Osteocyte (in vitro differentiated cells): ENCODE data around the gene CRYL1. TPM values are rescaled to one million over a fixed set of nuclear protein-coding genes. Genes with fewer than 3 reads are reported as not detected.

Experiments
- DNase-seq: peaks from one replicate; pipeline ENCODE4 v3.0.0; 2021; ENCODE audit warnings: mixed read lengths; ENCODE audit not compliant: unreplicated experiment; ENCODE audit errors: extremely low spot score
- H3K27ac Mint-ChIP-seq: one replicate; pipeline ENCODE4 v1.8.0; 2021; ENCODE audit warnings: mild to moderate bottlenecking, mixed read lengths; ENCODE audit not compliant: unreplicated experiment
- H3K27me3 Mint-ChIP-seq: one replicate; pipeline ENCODE4 v1.8.0; 2021; ENCODE audit warnings: mixed read lengths; ENCODE audit not compliant: unreplicated experiment
- H3K36me3 Mint-ChIP-seq: one replicate; pipeline ENCODE4 v1.8.0; 2021; ENCODE audit warnings: mixed read lengths; ENCODE audit not compliant: unreplicated experiment
- H3K4me1 Mint-ChIP-seq: one replicate; pipeline ENCODE4 v1.8.0; 2021; ENCODE audit warnings: mixed read lengths; ENCODE audit not compliant: unreplicated experiment
- H3K4me3 Mint-ChIP-seq: one replicate; pipeline ENCODE4 v1.8.0; 2021; ENCODE audit warnings: mild to moderate bottlenecking, moderate library complexity, mixed read lengths; ENCODE audit not compliant: unreplicated experiment
- H3K9me3 Mint-ChIP-seq: one replicate; pipeline ENCODE4 v1.8.0; 2021; ENCODE audit warnings: mixed read lengths; ENCODE audit not compliant: unreplicated experiment
- CTCF ChIP-seq: fragments of 200-600 bp; sonication (generic); IDR thresholded peaks from 2 replicates; pipeline ENCODE4 v1.5.0; 2021; ENCODE audit warnings: antibody characterized with exemption, mild to moderate bottlenecking, moderate library complexity
- total RNA-seq: library from RNA; stranded (reverse); gene quantifications from 2 replicates; pipeline ENCODE4 v1.2.1, GENCODE V29; 2021

Gene CRYL1
- total RNA-seq, 1 donor from 2014 or later: 22.5 TPM

GRCh38 chr13:20495087-20496023, 30.3 kb downstream of the CRYL1 start:
- Mint-ChIP-seq H3K36me3 (peaks cover under 1% of the 10 kb centered on the region), H3K4me3 (peak overlapping the region; percentile 33), H3K4me1 (peaks cover 8% of the 10 kb centered on the region), H3K27ac (peak overlapping the region; percentile 58), H3K27me3 (no peaks in the 10 kb centered on the region), H3K9me3 (peaks cover 7% of the 10 kb centered on the region)
- peak; percentile 93 for TF ChIP-seq CTCF
- DNase-seq: no peak

DNA sequence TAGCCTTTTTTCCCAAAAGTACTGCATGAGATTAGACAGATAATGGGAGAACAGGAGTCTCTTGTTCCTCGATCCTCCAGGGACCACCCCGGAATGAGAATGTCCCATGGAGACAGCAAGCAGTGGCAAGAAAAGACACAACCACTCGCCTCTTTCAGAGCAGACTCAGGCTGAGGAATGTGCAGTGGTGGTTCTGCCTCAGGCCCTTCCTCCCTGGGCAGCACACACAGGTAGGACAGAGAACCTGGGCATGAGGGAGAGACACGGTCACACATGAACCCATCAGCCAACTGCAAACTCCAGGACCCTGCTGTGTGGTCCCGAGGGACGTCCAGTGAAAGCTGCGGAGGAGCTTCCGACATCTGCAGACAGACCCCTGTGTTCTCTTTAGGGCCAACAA, 31.0 kb downstream of the CRYL1 start:
- Mint-ChIP-seq H3K36me3 (no peaks in the 10 kb centered on the region), H3K4me1 (peaks cover 4% of the 10 kb centered on the region), H3K9me3 (peaks cover under 1% of the 10 kb centered on the region), H3K4me3 (no peak overlapping the region), H3K27ac (no peak overlapping the region), H3K27me3 (no peaks in the 10 kb centered on the region)
- no peak for TF ChIP-seq CTCF
- DNase-seq: no peak

- H3K27me3 Mint-ChIP-seq: no peaks in the 10 kb centered on the region
- DNase-seq: no peak
- no peaks in the 10 kb centered on the region for H3K9me3 Mint-ChIP-seq
- H3K4me1 Mint-ChIP-seq: peaks cover 4% of the 10 kb centered on the region
- peaks cover 2% of the 10 kb centered on the region for H3K36me3 Mint-ChIP-seq
- TF ChIP-seq CTCF: peak; percentile 52
- no peak overlapping the region for H3K4me3 Mint-ChIP-seq
- H3K27ac Mint-ChIP-seq: no peak overlapping the region
Observed at GRCh38 chr13:20492641-20493040, 33.0 kb downstream of the CRYL1 start.

DNA sequence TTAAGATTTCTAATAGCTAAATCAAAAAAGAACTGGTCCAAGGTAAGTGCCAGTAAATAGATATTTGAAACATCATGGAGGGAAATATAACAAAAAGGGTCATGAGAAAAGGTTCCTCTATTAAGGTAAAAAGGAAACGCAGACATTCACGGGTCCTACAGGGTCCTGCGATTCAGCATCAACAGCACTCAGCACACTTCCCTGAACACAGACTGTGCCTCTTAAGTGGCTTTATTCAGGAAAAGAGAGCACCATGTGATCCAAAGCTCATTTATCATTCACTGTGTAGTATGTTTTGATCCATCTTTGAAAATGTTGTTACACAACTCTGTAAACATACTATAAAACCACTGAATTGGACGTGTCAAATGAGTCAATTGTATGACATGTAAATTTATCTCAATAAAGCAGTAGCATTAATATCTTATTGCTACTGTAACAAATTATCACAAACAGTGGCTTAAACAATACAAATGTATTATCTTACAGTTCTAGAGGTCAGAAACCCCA, 33.7 kb downstream of the CRYL1 start:
- no peaks in the 10 kb centered on the region for H3K9me3 Mint-ChIP-seq
- peaks cover 4% of the 10 kb centered on the region for H3K4me1 Mint-ChIP-seq
- peaks cover 2% of the 10 kb centered on the region for H3K36me3 Mint-ChIP-seq
- no peak overlapping the region for H3K27ac Mint-ChIP-seq
- no peaks in the 10 kb centered on the region for H3K27me3 Mint-ChIP-seq
- no peak overlapping the region for H3K4me3 Mint-ChIP-seq
- no peak for TF ChIP-seq CTCF
- DNase-seq: no peak

GRCh38 chr13:20489185-20489820, 36.4 kb downstream of the CRYL1 start:
- Mint-ChIP-seq H3K36me3 (peaks cover 2% of the 10 kb centered on the region), H3K4me3 (no peak overlapping the region), H3K9me3 (no peaks in the 10 kb centered on the region), H3K4me1 (no peaks in the 10 kb centered on the region), H3K27me3 (no peaks in the 10 kb centered on the region), H3K27ac (no peak overlapping the region)
- no peak for TF ChIP-seq CTCF
- DNase-seq: no peak
